HG03457 (cell line): ENCODE data around the gene USP9Y.

Experiments
- ATAC-seq: cut with Tn5 transposase; IDR thresholded peaks from one replicate; pipeline ENCODE4 v1.9.1; 2021; ENCODE audit warnings: moderate number of reproducible peaks; ENCODE audit not compliant: unreplicated experiment

Gene USP9Y

DNA sequence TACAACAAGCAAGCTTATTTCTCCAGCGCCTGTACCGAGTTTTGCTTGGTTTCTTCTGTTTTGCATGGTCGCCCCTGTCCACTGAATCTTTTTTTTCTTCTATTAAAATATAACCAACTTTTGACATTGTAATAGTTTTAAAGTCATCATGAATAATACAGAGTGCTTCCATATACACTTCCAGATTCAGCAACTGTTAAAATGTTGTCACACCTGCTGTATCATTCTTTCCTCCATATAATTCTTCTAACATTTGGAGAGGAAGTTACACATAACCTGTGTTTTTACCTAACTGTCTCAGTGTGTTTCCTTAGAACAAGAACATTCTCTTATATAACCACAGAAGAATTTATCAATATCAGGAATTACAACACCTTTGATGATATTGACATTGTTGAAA lies 83.5 kb downstream of the USP9Y start:
- no peak for ATAC-seq

DNA sequence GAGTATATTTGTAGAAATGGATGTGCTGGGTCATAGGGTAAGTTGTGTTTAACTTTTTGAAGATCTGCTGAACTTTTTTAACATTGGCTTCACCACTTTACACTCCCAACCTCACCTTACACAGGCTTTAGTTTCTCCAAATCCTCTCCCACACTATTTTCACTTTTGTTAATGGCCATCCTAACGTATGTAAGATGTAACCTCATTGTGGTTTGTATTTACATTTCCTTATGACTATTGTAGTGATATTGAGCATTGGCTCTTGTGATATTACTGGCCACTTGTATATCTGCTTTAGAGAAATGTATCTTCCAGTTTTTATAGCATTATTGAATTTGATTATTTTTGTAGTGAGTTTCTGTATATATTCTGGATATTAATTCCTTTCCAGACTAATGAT lies 93.0 kb downstream of the USP9Y start:
- ATAC-seq, result no peak

DNA sequence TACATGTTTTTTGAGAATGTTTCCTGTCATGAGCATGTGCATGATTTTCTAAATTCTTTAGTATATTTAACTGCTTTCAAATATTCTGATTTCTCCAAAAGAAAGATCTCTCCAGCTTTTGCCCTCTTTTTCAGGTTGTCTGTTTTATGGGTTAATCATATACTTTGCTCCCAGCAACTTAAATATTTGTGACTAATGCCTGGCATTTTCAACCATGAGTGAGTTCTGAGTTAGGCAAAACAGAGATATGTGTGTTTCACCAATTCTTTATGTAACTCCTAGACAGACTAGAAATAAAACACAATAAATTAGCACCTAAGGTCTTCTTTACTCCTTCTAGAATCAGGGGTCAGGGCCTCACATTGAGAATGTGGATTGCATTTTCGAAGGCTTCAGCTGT lies 107.0 kb downstream of the USP9Y start:
- ATAC-seq, result no peak

DNA sequence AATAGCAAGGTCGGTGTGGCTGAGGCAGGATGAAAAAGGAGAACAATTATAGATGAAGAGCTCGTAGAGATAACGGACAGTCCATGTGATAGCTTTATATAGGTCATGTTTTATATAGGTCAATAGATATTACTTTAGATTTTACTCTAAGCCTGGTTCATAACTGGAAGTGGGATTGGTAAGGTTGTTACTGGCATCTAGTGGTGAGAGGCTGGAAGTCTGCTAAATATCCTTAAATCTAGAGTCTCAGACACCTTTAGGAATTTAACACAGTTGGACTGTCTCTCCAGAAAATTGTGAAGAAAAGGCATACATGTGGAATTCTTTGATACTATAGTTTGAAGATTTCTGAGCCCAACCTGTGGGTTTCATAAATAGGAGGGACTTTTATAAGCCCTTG lies 108.0 kb downstream of the USP9Y start:
- no peak for ATAC-seq

DNA sequence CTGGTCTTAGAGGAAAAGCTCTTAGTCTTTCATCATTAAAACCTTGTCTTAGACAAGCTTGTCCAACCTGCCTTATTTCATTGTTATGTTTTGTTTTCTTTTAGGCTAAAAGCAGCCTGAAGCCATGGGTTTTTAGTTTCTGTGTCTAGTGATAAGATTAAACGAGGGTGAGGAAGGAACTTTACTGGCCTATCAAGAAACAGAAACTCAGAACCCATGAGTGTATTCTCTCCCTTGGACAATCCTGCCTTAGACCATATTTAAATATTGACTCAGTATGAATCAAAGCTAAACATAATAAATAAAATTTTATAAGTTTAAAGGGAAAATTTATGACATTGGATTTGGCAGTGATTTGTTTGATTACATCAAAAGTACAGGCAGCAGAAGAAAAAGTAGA lies 122.4 kb downstream of the USP9Y start:
- no peak for ATAC-seq

DNA sequence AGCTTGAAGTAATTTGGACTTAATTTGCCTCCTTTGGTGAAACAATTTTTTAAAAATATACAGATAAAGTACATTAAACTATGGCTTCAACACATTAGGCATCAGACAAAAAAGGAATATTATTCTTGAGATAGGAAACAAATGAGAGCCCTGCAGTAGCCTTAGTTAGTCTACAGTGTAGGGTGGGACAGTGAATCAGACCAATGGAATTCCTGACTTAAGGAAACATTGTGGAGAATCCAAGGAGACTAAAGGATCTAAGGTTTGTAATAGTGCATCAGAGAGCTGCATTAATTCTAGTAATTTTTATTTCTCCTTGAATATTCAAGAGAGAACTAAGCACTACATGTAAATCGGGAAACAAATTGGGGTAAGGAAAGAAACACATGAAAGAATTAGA lies 125.8 kb downstream of the USP9Y start:
- no peak for ATAC-seq

DNA sequence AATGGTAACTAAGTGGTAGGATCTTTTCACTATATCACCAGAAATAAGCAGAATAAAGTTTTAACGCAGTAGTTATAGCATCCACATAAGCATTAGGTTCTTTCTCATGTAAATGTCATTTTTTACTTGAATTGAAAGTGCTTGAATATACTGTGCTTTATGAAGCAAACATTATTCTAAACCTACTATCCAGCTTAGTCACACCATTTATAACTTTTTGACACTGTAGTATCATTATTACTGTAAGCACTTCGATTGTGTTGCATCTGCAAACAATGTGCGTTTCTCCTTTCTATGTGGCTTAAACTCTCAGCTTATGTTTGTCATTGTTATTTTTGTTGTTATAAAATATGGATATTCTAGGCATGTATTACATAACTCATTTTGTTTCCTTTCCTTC lies 132.3 kb downstream of the USP9Y start:
- ATAC-seq, result no peak

DNA sequence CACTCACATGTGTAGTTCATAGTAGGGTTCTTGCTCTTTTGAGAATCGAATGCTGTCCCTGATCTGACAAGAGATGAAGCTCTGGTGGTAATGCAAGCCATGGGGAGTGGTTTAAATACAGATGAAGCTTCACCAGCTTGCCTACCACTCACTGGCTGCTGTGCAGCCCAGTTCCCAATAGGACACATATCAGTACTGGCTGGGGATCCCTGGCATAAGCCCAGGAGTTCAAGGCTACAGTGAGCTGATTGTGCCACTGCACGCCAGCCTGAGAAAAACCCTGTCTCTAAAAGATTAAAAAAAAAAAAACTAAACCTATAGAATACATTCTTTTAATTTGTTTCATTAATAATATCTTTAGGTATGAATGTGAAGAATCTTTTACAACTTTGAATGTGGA lies 136.5 kb downstream of the USP9Y start:
- ATAC-seq, result no peak

DNA sequence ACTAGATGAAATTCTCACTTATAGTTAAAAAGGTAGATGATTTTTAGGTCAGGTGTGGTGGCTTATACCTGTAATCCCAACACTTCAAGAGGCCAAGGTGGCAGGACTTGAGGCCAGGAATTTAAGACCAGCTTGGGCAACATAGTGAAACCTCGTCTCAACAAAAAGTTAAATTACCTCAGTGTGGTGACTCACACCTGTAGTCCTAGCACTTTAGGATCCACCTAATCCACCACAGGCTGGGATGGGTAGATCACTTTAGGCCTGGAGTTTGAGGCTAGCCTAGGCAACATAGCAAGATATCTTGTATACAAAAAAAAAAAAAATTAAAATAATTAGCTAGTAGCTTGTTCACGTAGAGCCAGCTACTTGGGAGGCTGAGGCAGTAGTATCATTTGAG lies 140.3 kb downstream of the USP9Y start:
- ATAC-seq, result no peak

DNA sequence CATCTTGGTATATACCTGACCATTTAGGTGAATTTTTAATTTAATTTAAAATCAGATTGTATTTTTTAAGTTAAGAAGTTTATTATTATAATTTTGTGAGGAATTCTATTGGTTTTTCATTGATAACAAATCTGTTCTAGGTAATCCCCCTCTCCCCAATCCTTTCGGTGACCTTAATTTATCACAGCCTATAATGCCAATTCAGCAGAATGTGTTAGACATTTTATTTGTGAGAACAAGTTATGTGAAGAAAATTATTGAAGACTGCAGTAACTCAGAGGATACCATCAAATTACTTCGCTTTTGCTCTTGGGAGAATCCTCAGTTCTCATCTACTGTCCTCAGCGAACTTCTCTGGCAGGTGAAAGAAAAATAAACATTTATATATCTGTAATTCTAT lies 145.8 kb downstream of the USP9Y start:
- ATAC-seq, result no peak

DNA sequence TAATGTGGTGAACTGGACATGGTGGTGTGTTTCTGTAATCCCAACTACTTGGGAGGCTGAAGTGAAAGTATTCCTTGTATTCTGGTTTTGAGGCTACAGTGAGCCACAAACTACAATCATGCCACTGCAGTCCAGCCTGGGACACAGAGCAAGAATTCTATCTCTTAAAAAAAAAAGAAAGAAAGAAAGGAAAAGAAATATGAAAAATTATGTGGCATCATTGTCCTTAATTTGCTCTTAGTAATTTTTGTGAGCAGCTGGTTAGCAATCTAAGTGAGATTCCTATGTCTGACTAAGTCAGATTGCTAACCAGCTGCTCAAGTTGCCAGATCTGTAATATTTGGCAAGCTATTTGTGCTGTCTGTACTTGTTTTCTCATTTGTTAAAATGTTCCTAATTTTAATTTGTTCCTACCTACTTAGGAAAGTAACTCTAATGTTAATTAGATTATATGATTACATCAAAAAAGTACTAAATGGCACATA lies 154.8 kb downstream of the USP9Y start:
- ATAC-seq, result no peak

DNA sequence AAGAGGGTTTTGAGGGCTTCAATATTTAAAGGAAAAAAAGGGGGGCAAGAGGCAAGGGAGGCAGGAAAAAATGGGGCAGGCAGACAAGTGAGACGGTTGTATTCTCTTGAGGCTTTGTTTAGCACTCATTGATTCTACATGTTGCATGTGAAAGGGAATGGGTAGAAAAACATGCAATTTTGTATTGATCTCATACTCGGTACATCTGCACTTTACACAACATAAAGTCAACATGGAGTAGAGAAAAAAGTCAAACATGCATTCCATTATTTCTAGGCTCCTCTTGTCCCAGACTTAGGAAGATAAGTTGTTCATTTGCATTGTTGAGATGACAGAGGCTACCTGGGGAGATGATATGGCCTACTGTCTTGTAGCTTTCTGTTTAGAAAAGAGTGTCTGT lies 166.9 kb downstream of the USP9Y start:
- no peak for ATAC-seq

DNA sequence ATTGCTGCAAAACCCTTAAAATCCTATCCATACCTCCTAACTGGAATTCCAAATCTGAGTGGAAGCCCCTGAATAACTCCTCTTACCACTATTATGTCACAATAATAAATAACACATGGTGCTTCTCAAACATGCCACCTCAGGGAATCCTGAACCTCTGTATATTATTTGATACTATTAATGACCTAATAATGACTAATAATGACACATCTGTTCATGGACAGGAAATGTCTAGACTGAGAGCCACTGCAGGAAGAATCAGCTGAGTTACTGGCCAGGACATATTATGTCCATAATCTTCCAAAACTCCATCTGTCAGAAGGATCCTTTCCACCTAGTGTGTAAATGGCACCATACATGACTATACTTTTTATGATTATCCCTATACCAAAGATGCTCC lies 195.9 kb downstream of the USP9Y start:
- ATAC-seq, result no peak

DNA sequence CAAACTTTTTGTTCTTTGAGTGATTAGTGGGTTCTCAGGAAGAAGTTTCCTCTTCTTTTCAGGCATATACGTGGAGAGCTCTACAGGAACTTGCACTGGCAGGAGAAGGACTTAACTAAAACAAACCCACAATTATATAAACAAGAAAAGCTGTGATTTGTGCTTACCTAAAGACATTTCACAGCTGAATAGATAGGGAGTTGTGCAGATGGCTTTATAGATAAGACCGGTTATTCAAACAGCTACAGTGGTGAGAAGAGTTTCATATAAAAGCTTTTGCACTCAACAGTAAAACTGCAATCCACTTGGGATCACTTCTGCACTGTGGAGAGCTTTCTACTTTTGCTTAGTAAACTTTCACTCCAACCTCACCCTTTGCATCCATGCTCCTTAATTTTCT lies 197.6 kb downstream of the USP9Y start:
- no peak for ATAC-seq

DNA sequence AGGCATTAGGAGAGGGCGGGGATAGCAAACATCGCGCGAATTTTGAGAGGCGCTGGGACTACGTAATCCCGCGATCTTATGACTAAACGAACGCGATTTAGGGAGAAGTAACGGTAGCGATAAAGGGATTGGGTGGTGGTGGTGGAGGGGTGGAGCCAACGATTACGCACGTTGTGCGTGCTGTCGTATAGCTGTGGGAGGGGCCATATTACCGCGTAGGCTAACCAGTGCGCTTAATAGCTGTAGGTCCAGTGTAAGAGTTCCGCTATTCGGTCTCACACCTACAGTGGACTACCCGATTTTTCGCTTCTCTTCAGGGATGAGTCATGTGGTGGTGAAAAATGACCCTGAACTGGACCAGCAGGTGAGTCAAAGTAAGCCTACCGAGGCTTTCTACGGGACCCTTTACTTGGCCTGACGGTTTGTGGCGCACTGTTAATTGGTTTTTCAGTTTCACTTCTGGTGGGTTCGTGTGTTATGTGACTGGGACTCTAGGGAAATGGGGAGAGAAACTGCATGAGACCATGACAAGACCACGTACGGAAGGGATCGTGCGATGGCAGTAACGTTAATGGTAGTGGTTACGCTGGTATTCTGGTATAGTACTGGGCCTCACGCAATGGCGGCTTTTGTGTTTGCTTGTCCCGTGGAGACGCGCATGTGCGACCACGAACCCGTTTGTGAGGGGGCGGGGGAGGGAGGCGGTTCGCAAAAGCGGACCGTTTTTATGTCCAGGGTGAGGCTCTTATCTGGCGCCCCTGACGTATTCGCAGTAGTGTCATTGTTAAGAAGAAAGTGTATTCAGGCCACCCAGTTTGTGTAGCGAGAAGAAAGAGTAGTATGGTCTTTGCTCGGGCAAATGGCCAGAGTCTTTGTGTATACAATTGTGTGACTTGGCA lies 203.8 kb downstream of the USP9Y start, which contains the start of gene DDX3Y:
Gene DDX3Y, plus strand, starts transcription at position 251 of the 899 bp plus-strand sequence. Its CDS starts 69 bp downstream, at position 320.
- peak; percentile 79 for ATAC-seq

DNA sequence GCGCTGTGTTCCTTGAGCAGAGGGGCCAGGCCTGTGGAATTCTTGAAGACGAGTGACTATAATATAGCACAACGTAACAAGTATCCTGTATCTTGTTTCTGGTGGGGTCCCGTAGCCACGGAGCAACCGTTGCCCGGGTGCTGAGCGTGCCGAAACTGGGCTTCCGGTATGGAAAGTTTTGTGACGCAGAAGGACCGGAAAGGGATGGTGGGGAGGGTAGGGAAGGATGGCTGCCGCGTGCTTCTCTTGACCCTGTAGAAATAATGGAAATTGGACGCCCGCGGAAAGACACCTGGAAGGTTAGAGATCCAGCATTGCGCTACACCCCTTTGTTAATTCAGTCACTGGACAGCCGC lies 204.5 kb downstream of the USP9Y start:
- ATAC-seq, result no peak

DNA sequence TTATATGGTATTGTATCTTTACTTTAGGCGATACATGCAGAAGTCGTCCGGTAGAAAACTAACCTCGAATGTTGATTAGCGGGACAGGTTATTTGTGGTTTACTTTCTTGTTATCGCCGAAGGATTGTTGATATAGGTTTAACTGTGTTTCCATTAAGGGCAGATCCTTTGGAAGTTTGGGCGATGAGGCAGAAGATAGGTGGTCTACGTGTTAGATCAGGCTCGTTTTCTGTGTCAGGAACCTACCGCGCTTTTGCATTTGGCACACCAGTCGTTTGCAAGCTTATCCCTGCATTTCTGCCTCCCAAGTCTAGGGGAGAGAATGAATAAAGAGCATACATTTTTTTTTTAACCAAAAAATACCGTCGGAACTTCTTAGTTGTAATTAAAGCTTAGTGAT lies 204.9 kb downstream of the USP9Y start:
- no peak for ATAC-seq
